ENCODE measurements around the gene TSPAN1.

TSPAN1 gene

GRCh38 chr1:46205141-46205540 is 30.3 kb downstream of the TSPAN1 start:
- H3K79me2 ChIP-seq (ENCODE audit: insufficient read depth, low read length): no peaks in the 10 kb centered on the region
- TF ChIP-seq EZH2phosphoT487 (IDR thresholded peaks at IDR 0.05; ENCODE audit: borderline replicate concordance) (no peak), CTCF (conservative IDR thresholded peaks at IDR 0.05; ENCODE audit: low read length) (no peak)
- no peaks in the 10 kb centered on the region for H3F3A ChIP-seq (ENCODE audit: low read depth)
- no peaks in the 10 kb centered on the region for H3K36me3 ChIP-seq (ENCODE audit: insufficient read depth, low read length)
- H3K9ac ChIP-seq (ENCODE audit: low read depth, low read length, poor library complexity, severe bottlenecking): no peak overlapping the region
- no peak overlapping the region for H3K4me3 ChIP-seq (ENCODE audit: low read length, poor library complexity, severe bottlenecking)
- no peak overlapping the region for H3K4me2 ChIP-seq (ENCODE audit: low read depth, low read length, poor library complexity, severe bottlenecking)
- H4K20me1 ChIP-seq (ENCODE audit: insufficient read depth, low read length, poor library complexity, severe bottlenecking): no peaks in the 10 kb centered on the region
- H3K4me1 ChIP-seq (ENCODE audit: insufficient read depth, low read length, poor library complexity, severe bottlenecking): no peaks in the 10 kb centered on the region
- H3K27me3 ChIP-seq (ENCODE audit: insufficient read depth, low read length, poor library complexity, severe bottlenecking): no peaks in the 10 kb centered on the region
- no peaks in the 10 kb centered on the region for H3K9me2 ChIP-seq (replicated peaks; ENCODE audit: low read depth, low read length)
- H2AFZ ChIP-seq (ENCODE audit: low read length): no peak overlapping the region
- no peaks in the 10 kb centered on the region for H3K9me3 ChIP-seq (ENCODE audit: insufficient read depth, low read depth, low read length)

DNA sequence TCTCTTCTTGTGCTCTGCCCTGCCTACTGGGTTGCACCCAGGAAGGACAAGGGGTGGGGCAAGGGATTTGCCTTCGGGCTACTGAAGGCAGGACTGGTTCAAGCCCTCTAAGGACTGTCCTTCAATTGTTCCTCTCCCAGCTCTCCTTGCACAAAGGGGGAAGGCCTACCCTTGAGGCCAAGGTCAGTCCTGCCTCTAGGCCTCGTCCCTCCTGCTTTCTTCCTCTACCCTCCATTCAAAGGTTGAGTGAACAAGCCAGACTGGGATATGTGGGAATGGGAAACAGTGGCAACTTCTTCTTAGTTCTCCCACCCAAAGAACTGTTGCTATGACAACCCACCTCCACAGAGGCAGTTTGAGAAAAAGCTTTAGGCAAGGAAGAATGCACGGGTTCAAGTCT is 30.9 kb downstream of the TSPAN1 start:
- Histone ChIP-seq H3K79me2 (ENCODE audit: insufficient read depth, low read length) (no peaks in the 10 kb centered on the region), H3K9me3 (ENCODE audit: insufficient read depth, low read depth, low read length) (no peaks in the 10 kb centered on the region), H4K20me1 (ENCODE audit: insufficient read depth, low read length, poor library complexity, severe bottlenecking) (no peaks in the 10 kb centered on the region), H3K27me3 (ENCODE audit: insufficient read depth, low read length, poor library complexity, severe bottlenecking) (no peaks in the 10 kb centered on the region), H2AFZ (ENCODE audit: low read length) (no peak overlapping the region), H3K9ac (ENCODE audit: low read depth, low read length, poor library complexity, severe bottlenecking) (no peak overlapping the region), H3K4me3 (ENCODE audit: low read length, poor library complexity, severe bottlenecking) (no peak overlapping the region), H3K9me2 (replicated peaks; ENCODE audit: low read depth, low read length) (no peaks in the 10 kb centered on the region), H3K4me2 (ENCODE audit: low read depth, low read length, poor library complexity, severe bottlenecking) (no peak overlapping the region), H3F3A (ENCODE audit: low read depth) (no peaks in the 10 kb centered on the region), H3K36me3 (ENCODE audit: insufficient read depth, low read length) (no peaks in the 10 kb centered on the region), H3K4me1 (ENCODE audit: insufficient read depth, low read length, poor library complexity, severe bottlenecking) (no peaks in the 10 kb centered on the region)
- TF ChIP-seq EZH2phosphoT487 (IDR thresholded peaks at IDR 0.05; ENCODE audit: borderline replicate concordance) (no peak), CTCF (conservative IDR thresholded peaks at IDR 0.05; ENCODE audit: low read length) (no peak)

DNA sequence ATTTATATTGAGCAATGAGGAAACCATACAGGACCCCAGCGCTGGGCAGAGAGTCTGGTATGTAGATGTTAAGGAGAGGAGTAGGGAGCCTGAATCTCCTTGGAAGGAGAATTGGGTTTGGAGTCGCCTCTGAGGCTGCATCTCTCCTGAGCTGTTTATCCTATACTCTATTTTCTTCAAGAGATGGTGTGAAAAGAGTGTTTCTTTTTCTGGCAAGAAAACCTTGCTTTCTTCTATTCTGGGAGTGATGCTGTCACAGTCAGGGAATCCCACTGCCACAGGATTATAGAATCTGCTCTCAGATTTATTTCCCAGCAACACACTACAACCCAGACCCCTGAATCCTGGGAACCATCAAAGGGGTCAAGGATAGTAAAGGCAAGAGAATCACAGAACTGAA is 31.5 kb downstream of the TSPAN1 start:
- TF ChIP-seq CTCF (conservative IDR thresholded peaks at IDR 0.05; ENCODE audit: low read length) (no peak), EZH2phosphoT487 (IDR thresholded peaks at IDR 0.05; ENCODE audit: borderline replicate concordance) (no peak)
- Histone ChIP-seq H3K9ac (ENCODE audit: low read depth, low read length, poor library complexity, severe bottlenecking) (no peak overlapping the region), H3K27me3 (ENCODE audit: insufficient read depth, low read length, poor library complexity, severe bottlenecking) (no peaks in the 10 kb centered on the region), H3K36me3 (ENCODE audit: insufficient read depth, low read length) (no peaks in the 10 kb centered on the region), H3K4me3 (ENCODE audit: low read length, poor library complexity, severe bottlenecking) (no peak overlapping the region), H3K4me2 (ENCODE audit: low read depth, low read length, poor library complexity, severe bottlenecking) (no peak overlapping the region), H3K9me3 (ENCODE audit: insufficient read depth, low read depth, low read length) (no peaks in the 10 kb centered on the region), H2AFZ (ENCODE audit: low read length) (no peak overlapping the region), H3K79me2 (ENCODE audit: insufficient read depth, low read length) (no peaks in the 10 kb centered on the region), H3K9me2 (replicated peaks; ENCODE audit: low read depth, low read length) (no peaks in the 10 kb centered on the region), H3F3A (ENCODE audit: low read depth) (no peaks in the 10 kb centered on the region), H3K4me1 (ENCODE audit: insufficient read depth, low read length, poor library complexity, severe bottlenecking) (no peaks in the 10 kb centered on the region), H4K20me1 (ENCODE audit: insufficient read depth, low read length, poor library complexity, severe bottlenecking) (no peaks in the 10 kb centered on the region)
